HepG2 (cell line): Measurements from ENCODE around the gene CDK7. TPM values are rescaled to one million over a fixed set of nuclear protein-coding genes. Genes with fewer than 3 reads are reported as not detected.

Source experiments
- CERS6 ChIP-seq: sonication (generic); formaldehyde crosslinking; IDR thresholded peaks from 2 replicates; pipeline ENCODE4 v1.5.0; 2020; ENCODE audit warnings: missing genetic modification reagents
- HNRNPLL ChIP-seq: fragments of 200-400 bp; formaldehyde crosslinking; IDR thresholded peaks from 2 replicates; pipeline ENCODE4 v1.6.1; 2017; ENCODE audit warnings: mild to moderate bottlenecking, low read depth, low read length; ENCODE audit not compliant: poor library complexity, severe bottlenecking
- IKZF4 ChIP-seq: sonication (generic); formaldehyde crosslinking; IDR thresholded peaks from 2 replicates; pipeline ENCODE4 v1.5.1; 2020; ENCODE audit warnings: borderline replicate concordance, mild to moderate bottlenecking, low read depth, missing genetic modification reagents; ENCODE audit errors: not compliant biosample characterization
- MXI1 ChIP-seq: IDR thresholded peaks from 3 replicates; pipeline ENCODE4 v1.6.1; 2012; ENCODE audit warnings: low read depth, low read length, inconsistent platforms, borderline replicate concordance
- POGZ ChIP-seq: sonication (generic); formaldehyde crosslinking; IDR thresholded peaks from 2 replicates; pipeline ENCODE4 v1.4.0; 2020; ENCODE audit warnings: mild to moderate bottlenecking, missing genetic modification reagents
- PTBP1 ChIP-seq: fragments of 200-400 bp; formaldehyde crosslinking; IDR thresholded peaks from 2 replicates; pipeline ENCODE4 v1.6.1; 2018; ENCODE audit warnings: low read length, low read depth; ENCODE audit not compliant: poor library complexity, severe bottlenecking
- TOPORS ChIP-seq: sonication (generic); formaldehyde crosslinking; IDR thresholded peaks from 2 replicates; pipeline ENCODE4 v1.8.0; 2023; ENCODE audit warnings: mild to moderate bottlenecking, missing genetic modification reagents
- ZBED4 ChIP-seq: sonication (generic); formaldehyde crosslinking; IDR thresholded peaks from 2 replicates; pipeline ENCODE4 v1.4.0; 2020; ENCODE audit warnings: missing genetic modification reagents, borderline replicate concordance
- ZBTB40 ChIP-seq, 2 experiments: fragments of 450-650 bp in 1 of 2; sonication (generic) in 1 of 2; formaldehyde crosslinking in 1 of 2; IDR thresholded peaks; 2 replicates each; pipeline versions ENCODE4 v1.6.1 to v1.8.0; 2016 to 2022; ENCODE audit warnings: antibody characterized with exemption in 1 of 2, mild to moderate bottlenecking in 1 of 2, missing genetic modification reagents in 1 of 2
- ZFP36L1 ChIP-seq: sonication (generic); formaldehyde crosslinking; IDR thresholded peaks from 2 replicates; pipeline ENCODE4 v1.8.0; 2022; ENCODE audit warnings: mild to moderate bottlenecking, missing genetic modification reagents, moderate library complexity
- ZNF337 ChIP-seq: sonication (generic); formaldehyde crosslinking; IDR thresholded peaks from 2 replicates; pipeline ENCODE4 v1.5.1; 2020; ENCODE audit warnings: missing genetic modification reagents, low read depth, mild to moderate bottlenecking, borderline replicate concordance
- ZNF607 ChIP-seq: sonication (generic); formaldehyde crosslinking; IDR thresholded peaks from 2 replicates; pipeline ENCODE4 v1.5.1; 2020; ENCODE audit warnings: missing genetic modification reagents, mild to moderate bottlenecking, borderline replicate concordance
- polyA plus RNA-seq, 8 experiments: library from polyadenylated mRNA; depleted of rRNA in 3 of 8; stranded (reverse) in 7 of 8; unstranded in 1 of 8; fragments of >200 nt; fragmentation: Illumina TruSeq in 4 of 8; extraction: Trizol in 4 of 8; gene quantifications; 2 replicates each; pipeline versions ENCODE4 v1.2.1 to v1.2.3, GENCODE V29; 2011 to 2016; ENCODE audit warnings: low read depth in 4 of 8, missing spikeins in 1 of 8, mixed read lengths in 1 of 8; ENCODE audit not compliant: insufficient read depth in 1 of 8
- total RNA-seq, 5 experiments: library from RNA; depleted of rRNA; stranded (reverse); fragments of >200 nt; fragmentation: Illumina TruSeq; extraction: Trizol; gene quantifications; 2 replicates each; pipeline ENCODE4 v1.2.3, GENCODE V29; 2016; ENCODE audit warnings: low read depth in 1 of 5

CDK7 gene
- total and polyA plus RNA-seq, 2 of the 13 experiments (the other 11 are each of a cell fraction or from before 2014, with no cell fraction given): 41.2 to 54.9 TPM

GRCh38 chr5:69189162-69190086 is 45.3 kb upstream of the CDK7 start, which contains the start of gene CENPH (continued):
- TF ChIP-seq MXI1: peak; percentile 87; the same call in 2 of the 3 replicates
- no peak for TF ChIP-seq TOPORS
- peak; percentile 93 for TF ChIP-seq HNRNPLL
- TF ChIP-seq ZBED4 (CRISPR knock-in tag): no peak
- peak; percentile 76; the same call in 1 of the 2 replicates for TF ChIP-seq ZNF337 (CRISPR knock-in tag)
- no peak for TF ChIP-seq CERS6 (CRISPR knock-in tag)
- no peak; the same call in 1 of the 2 replicates for TF ChIP-seq ZNF607 (CRISPR knock-in tag)
- TF ChIP-seq ZBTB40 (IDR thresholded peaks at IDR 0.05): no peak; the same call in 1 of the 2 replicates
- TF ChIP-seq ZBTB40 (CRISPR knock-in tag; IDR thresholded peaks at IDR 0.05): peak; percentile 48; the same call in 1 of the 2 replicates
- no peak for TF ChIP-seq IKZF4 (CRISPR knock-in tag)
- no peak for TF ChIP-seq PTBP1
- 0 out of 2 replicates have a peak, but pooled peaks have one; percentile 30 for TF ChIP-seq ZFP36L1 (CRISPR knock-in tag)
- peak; percentile 69 for TF ChIP-seq POGZ (CRISPR knock-in tag)
